ENCODE measurements around the gene CENPU.
A peak's percentile ranks its signal among the peaks of the same experiment; 100 is the strongest.

CENPU gene

GRCh38 chr4:184705692-184706091, 28.2 kb downstream of the CENPU start:
- DNase-seq (ENCODE audit: low read depth), result no peak

- no peak for DNase-seq (ENCODE audit: low read depth)
Measured at GRCh38 chr4:184702114-184702513, 31.8 kb downstream of the CENPU start.

- DNase-seq (ENCODE audit: low read depth), result no peak
Measured at GRCh38 chr4:184699941-184700340, 34.0 kb downstream of the CENPU start.

- DNase-seq (ENCODE audit: low read depth), result no peak
Measured at GRCh38 chr4:184697956-184698355, 35.9 kb downstream of the CENPU start.

GRCh38 chr4:184695178-184695896, 38.6 kb downstream of the CENPU start:
- no peak for DNase-seq (ENCODE audit: low read depth)

- no peak for DNase-seq (ENCODE audit: low read depth)
Measured at GRCh38 chr4:184694412-184694956, 39.4 kb downstream of the CENPU start.

GRCh38 chr4:184693056-184693455, 40.8 kb downstream of the CENPU start:
- DNase-seq (ENCODE audit: low read depth), result peak; percentile 47

GRCh38 chr4:184689681-184690080, 44.2 kb downstream of the CENPU start:
- DNase-seq (ENCODE audit: low read depth), result no peak

GRCh38 chr4:184688447-184688846, 45.4 kb downstream of the CENPU start:
- DNase-seq (ENCODE audit: low read depth), result peak; percentile 70

- no peak for DNase-seq (ENCODE audit: low read depth)
Measured at GRCh38 chr4:184688005-184688404, 45.9 kb downstream of the CENPU start.

GRCh38 chr4:184684491-184685189, 49.3 kb downstream of the CENPU start:
- no peak for DNase-seq (ENCODE audit: low read depth)

- no peak for DNase-seq (ENCODE audit: low read depth)
Measured at GRCh38 chr4:184681916-184682315, 52.0 kb downstream of the CENPU start.

GRCh38 chr4:184680698-184681097, 53.2 kb downstream of the CENPU start:
- DNase-seq (ENCODE audit: low read depth), result no peak

- DNase-seq (ENCODE audit: low read depth), result no peak
Measured at GRCh38 chr4:184675821-184676492, 57.9 kb downstream of the CENPU start.

GRCh38 chr4:184675018-184675417, 58.9 kb downstream of the CENPU start:
- DNase-seq (ENCODE audit: low read depth), result no peak

- peak; percentile 64 for DNase-seq (ENCODE audit: low read depth)
Measured at GRCh38 chr4:184674011-184674410, 59.9 kb downstream of the CENPU start.

GRCh38 chr4:184672741-184673140, 61.2 kb downstream of the CENPU start:
- DNase-seq (ENCODE audit: low read depth), result no peak

GRCh38 chr4:184671101-184671500, 62.8 kb downstream of the CENPU start:
- no peak for DNase-seq (ENCODE audit: low read depth)

GRCh38 chr4:184669251-184669650, 64.6 kb downstream of the CENPU start:
- no peak for DNase-seq (ENCODE audit: low read depth)

- DNase-seq (ENCODE audit: low read depth), result no peak
Measured at GRCh38 chr4:184668511-184669114, 65.3 kb downstream of the CENPU start.

GRCh38 chr4:184668096-184668495, 65.8 kb downstream of the CENPU start:
- DNase-seq (ENCODE audit: low read depth), result no peak

GRCh38 chr4:184666670-184667069, 67.2 kb downstream of the CENPU start:
- DNase-seq (ENCODE audit: low read depth), result no peak

Data from fibroblast of gingiva (primary cell).